ENCODE data around the gene SIM1. TPM values are rescaled to one million over a fixed set of nuclear protein-coding genes. Genes with fewer than 3 reads are reported as not detected.
"Not testable (repeated sequence)": the region's sequence is repeated elsewhere in the genome, so short reads cannot be mapped to it uniquely, and the experiment has no call there.

The SIM1 gene
- total RNA-seq, 1 donor = 0.36 TPM

- TF ChIP-seq CTCF (IDR thresholded peaks at IDR 0.05; ENCODE audit: extremely low read depth, low read depth, low read length) = no peak
- no peaks in the 10 kb centered on the region for H3K79me2 ChIP-seq (ENCODE audit: insufficient read depth, low read length)
- H3K27me3 ChIP-seq (ENCODE audit: insufficient read depth, low read length) = no peaks in the 10 kb centered on the region
- no peak for DNase-seq (ENCODE audit: insufficient read length, low spot score, missing footprints)
- no peak overlapping the region for H3K4me2 ChIP-seq (ENCODE audit: insufficient read depth, low read length)
- H4K20me1 ChIP-seq (ENCODE audit: insufficient read depth, low read length) = no peaks in the 10 kb centered on the region
- H3K4me1 ChIP-seq (ENCODE audit: insufficient read depth, low read length) = no peaks in the 10 kb centered on the region
- no peak overlapping the region for H2AFZ ChIP-seq (ENCODE audit: low read length)
- H3K36me3 ChIP-seq (ENCODE audit: insufficient read depth, low read length) = no peaks in the 10 kb centered on the region
- no peak overlapping the region for H3K27ac ChIP-seq (ENCODE audit: low read depth, low read length)
- H3K9me3 ChIP-seq (ENCODE audit: low read depth, low read length) = no peaks in the 10 kb centered on the region
- H3K4me3 ChIP-seq (ENCODE audit: insufficient read depth, low read length) = no peak overlapping the region
Observed at GRCh38 chr6:100371591-100371990, 93.1 kb downstream of the SIM1 start.

- peak; percentile 36 for TF ChIP-seq CTCF (IDR thresholded peaks at IDR 0.05; ENCODE audit: extremely low read depth, low read depth, low read length)
- no peaks in the 10 kb centered on the region for H3K36me3 ChIP-seq (ENCODE audit: insufficient read depth, low read length)
- H3K4me2 ChIP-seq (ENCODE audit: insufficient read depth, low read length) = no peak overlapping the region
- no peaks in the 10 kb centered on the region for H4K20me1 ChIP-seq (ENCODE audit: insufficient read depth, low read length)
- H2AFZ ChIP-seq (ENCODE audit: low read length) = no peak overlapping the region
- peak; percentile 41 for DNase-seq (ENCODE audit: insufficient read length, low spot score, missing footprints)
- peaks cover 3% of the 10 kb centered on the region for H3K4me1 ChIP-seq (ENCODE audit: insufficient read depth, low read length)
- H3K9me3 ChIP-seq (ENCODE audit: low read depth, low read length) = no peaks in the 10 kb centered on the region
- no peak overlapping the region for H3K4me3 ChIP-seq (ENCODE audit: insufficient read depth, low read length)
- H3K27ac ChIP-seq (ENCODE audit: low read depth, low read length) = no peak overlapping the region
- no peaks in the 10 kb centered on the region for H3K79me2 ChIP-seq (ENCODE audit: insufficient read depth, low read length)
- H3K27me3 ChIP-seq (ENCODE audit: insufficient read depth, low read length) = no peaks in the 10 kb centered on the region
Observed at GRCh38 chr6:100370265-100370664, 94.5 kb downstream of the SIM1 start.

- Histone ChIP-seq H3K27ac (ENCODE audit: low read depth, low read length) (peak overlapping the region; percentile 46), H3K27me3 (ENCODE audit: insufficient read depth, low read length) (no peaks in the 10 kb centered on the region), H2AFZ (ENCODE audit: low read length) (peak overlapping the region; percentile 76), H3K79me2 (ENCODE audit: insufficient read depth, low read length) (no peaks in the 10 kb centered on the region), H3K4me2 (ENCODE audit: insufficient read depth, low read length) (no peak overlapping the region), H3K4me3 (ENCODE audit: insufficient read depth, low read length) (no peak overlapping the region), H3K36me3 (ENCODE audit: insufficient read depth, low read length) (no peaks in the 10 kb centered on the region), H3K4me1 (ENCODE audit: insufficient read depth, low read length) (peaks cover 3% of the 10 kb centered on the region), H3K9me3 (ENCODE audit: low read depth, low read length) (no peaks in the 10 kb centered on the region), H4K20me1 (ENCODE audit: insufficient read depth, low read length) (no peaks in the 10 kb centered on the region)
- no peak for TF ChIP-seq CTCF (IDR thresholded peaks at IDR 0.05; ENCODE audit: extremely low read depth, low read depth, low read length)
- DNase-seq (ENCODE audit: insufficient read length, low spot score, missing footprints) = no peak
Observed at GRCh38 chr6:100366419-100366818, 98.3 kb downstream of the SIM1 start.

- H3K4me3 ChIP-seq (ENCODE audit: insufficient read depth, low read length) = no peak overlapping the region
- no peaks in the 10 kb centered on the region for H3K36me3 ChIP-seq (ENCODE audit: insufficient read depth, low read length)
- no peaks in the 10 kb centered on the region for H3K9me3 ChIP-seq (ENCODE audit: low read depth, low read length)
- no peak overlapping the region for H3K4me2 ChIP-seq (ENCODE audit: insufficient read depth, low read length)
- H3K4me1 ChIP-seq (ENCODE audit: insufficient read depth, low read length) = peaks cover 3% of the 10 kb centered on the region
- no peak overlapping the region for H2AFZ ChIP-seq (ENCODE audit: low read length)
- no peaks in the 10 kb centered on the region for H3K27me3 ChIP-seq (ENCODE audit: insufficient read depth, low read length)
- no peak for TF ChIP-seq CTCF (IDR thresholded peaks at IDR 0.05; ENCODE audit: extremely low read depth, low read depth, low read length)
- DNase-seq (ENCODE audit: insufficient read length, low spot score, missing footprints) = no peak
- H4K20me1 ChIP-seq (ENCODE audit: insufficient read depth, low read length) = no peaks in the 10 kb centered on the region
- H3K79me2 ChIP-seq (ENCODE audit: insufficient read depth, low read length) = no peaks in the 10 kb centered on the region
- no peak overlapping the region for H3K27ac ChIP-seq (ENCODE audit: low read depth, low read length)
Observed at GRCh38 chr6:100363651-100364050, 101.1 kb downstream of the SIM1 start.

GRCh38 chr6:100354736-100355641, 109.7 kb downstream of the SIM1 start:
- not testable (repeated sequence) for H3K4me1 ChIP-seq (ENCODE audit: insufficient read depth, low read length); H2AFZ ChIP-seq (ENCODE audit: low read length); DNase-seq (ENCODE audit: insufficient read length, low spot score, missing footprints); H3K4me3 ChIP-seq (ENCODE audit: insufficient read depth, low read length); H3K9me3 ChIP-seq (ENCODE audit: low read depth, low read length); H3K36me3 ChIP-seq (ENCODE audit: insufficient read depth, low read length); H3K27me3 ChIP-seq (ENCODE audit: insufficient read depth, low read length); H4K20me1 ChIP-seq (ENCODE audit: insufficient read depth, low read length); H3K79me2 ChIP-seq (ENCODE audit: insufficient read depth, low read length); H3K4me2 ChIP-seq (ENCODE audit: insufficient read depth, low read length); H3K27ac ChIP-seq (ENCODE audit: low read depth, low read length)
